GM19463 (cell line): ENCODE data around the gene RASA3.
"Not testable (repeated sequence)": the region's sequence is repeated elsewhere in the genome, so short reads cannot be mapped to it uniquely, and the experiment has no call there.

ENCODE experiments used
- ATAC-seq: cut with Tn5 transposase; IDR thresholded peaks from one replicate; pipeline ENCODE4 v1.9.1; 2021; ENCODE audit warnings: mild to moderate bottlenecking, moderate library complexity; ENCODE audit not compliant: unreplicated experiment

RASA3 gene

DNA sequence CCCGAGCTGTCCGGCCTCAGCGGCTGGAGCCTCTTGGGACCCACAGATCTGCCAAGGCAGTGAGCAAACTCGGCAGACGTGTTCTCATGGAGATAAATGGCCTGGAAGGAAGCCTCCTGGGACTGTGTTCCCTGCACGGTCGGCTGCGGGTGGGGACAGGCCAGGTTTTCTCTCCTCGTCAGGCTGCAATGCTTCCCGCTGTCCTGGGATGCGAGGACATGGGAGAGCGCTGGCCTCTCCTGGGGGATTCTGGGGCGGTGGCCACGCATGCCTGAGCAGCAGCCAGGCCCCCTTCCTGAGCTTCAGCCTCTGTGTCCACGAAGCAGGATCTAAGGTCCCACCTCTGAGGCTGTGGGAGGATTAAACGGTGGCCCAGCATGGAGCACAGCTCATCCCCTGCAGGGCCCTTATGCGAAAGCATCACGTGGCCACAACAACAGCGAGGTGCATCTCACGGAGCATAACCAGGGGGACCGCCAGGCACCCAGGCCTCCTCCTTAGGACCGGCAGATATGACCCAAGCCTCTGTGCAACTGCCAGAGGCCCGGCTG, 137.3 kb downstream of the RASA3 start:
- no peak for ATAC-seq

DNA sequence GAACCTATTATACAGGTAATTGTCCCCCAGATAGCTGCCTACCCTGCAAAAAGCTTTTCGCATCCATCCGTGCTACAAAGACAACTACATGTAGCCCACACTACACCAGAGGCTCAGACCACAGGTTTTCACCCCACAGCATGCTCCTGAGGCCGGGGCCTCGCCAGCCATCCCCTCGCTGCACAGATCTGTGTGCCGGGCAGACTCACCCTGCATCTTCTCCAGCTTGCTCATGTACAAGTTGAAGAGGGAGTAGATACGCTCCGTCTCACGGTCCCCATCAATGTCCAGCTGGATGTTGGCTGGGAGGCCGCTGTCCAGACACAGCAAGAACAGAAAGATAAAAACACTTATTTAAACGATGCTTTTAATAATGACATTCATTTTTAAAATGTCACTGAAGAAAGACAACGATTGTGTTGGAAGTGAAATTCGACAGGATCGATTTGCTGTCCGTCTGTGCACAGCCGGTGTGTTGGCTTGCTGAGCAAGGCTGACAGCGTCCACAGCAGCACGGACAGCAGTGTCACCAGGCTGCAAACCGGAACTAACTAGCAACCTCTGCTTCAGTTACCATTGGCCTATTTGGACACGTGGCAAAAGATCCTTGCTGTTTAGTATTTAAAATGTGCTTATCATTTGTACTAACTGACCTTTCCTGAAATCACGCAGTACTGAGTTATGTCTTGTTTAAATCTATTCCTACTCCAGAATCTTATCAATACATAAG, 140.0 kb downstream of the RASA3 start:
- ATAC-seq = no peak

DNA sequence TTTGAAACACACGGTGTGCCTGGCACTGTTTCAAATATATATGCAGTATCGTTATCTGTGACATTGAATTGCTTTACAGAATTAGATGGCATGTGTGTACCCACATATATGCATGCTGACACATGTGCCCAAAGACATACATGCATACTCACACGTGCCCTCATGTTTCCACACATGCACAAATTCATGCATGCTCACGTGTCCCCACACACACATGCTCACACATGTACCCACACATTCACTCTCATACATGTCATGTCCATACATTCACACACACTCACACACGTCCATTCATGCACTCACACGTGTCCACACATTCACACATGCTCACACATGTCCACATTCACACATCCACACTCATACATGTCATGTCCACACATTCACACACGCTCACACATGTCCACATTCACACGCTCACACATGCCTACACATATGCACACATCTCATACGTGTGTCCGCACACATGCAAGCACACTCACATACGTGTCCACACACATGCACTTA, 140.7 kb downstream of the RASA3 start:
- no peak for ATAC-seq

DNA sequence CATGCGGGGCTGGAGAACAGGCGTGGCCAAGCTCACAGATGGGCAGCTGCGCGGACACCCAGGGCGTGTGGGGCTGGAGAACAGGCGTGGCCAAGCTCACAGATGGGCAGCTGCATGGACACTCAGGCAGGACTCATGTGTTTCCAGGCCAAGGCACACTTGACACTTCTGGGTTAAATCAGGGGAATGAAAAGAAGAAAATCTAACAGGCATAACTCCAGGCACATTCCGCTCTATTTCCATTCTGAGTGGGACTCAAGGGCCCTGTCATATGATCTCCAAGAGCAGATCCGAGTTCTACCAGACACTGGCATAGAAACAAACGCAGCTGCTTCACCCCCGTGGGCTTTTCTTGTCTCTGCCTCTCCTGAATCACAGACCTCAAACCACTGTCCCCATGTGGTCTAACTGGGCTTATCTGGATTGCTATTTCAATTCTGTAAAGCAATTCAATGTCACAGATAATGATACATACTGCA, 141.2 kb downstream of the RASA3 start:
- no peak for ATAC-seq

DNA sequence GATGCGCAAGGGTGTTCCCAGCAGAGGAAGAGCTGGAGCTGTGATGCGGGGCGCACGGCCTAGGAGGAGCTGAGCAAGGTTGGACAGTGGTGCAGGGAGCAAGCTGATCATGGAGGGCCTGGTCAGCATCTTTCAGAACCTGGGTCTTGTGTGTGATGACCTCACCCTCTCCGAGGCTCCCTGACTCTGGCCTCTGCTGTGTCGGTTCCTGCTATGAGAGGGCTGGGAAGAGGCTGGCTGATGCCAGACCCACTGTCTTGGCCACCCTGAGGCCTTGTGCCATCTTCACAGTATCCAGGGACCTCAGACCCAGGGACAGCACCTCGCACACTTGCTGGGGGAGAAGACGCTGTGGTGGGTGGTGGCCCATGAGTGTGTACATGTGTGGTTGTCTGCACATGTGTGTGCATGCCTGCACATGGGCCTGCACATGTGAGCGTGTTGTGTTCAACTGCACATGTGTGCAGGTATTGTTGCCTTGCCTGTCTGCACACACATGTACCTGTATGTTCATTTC, 142.0 kb downstream of the RASA3 start:
- ATAC-seq = no peak

DNA sequence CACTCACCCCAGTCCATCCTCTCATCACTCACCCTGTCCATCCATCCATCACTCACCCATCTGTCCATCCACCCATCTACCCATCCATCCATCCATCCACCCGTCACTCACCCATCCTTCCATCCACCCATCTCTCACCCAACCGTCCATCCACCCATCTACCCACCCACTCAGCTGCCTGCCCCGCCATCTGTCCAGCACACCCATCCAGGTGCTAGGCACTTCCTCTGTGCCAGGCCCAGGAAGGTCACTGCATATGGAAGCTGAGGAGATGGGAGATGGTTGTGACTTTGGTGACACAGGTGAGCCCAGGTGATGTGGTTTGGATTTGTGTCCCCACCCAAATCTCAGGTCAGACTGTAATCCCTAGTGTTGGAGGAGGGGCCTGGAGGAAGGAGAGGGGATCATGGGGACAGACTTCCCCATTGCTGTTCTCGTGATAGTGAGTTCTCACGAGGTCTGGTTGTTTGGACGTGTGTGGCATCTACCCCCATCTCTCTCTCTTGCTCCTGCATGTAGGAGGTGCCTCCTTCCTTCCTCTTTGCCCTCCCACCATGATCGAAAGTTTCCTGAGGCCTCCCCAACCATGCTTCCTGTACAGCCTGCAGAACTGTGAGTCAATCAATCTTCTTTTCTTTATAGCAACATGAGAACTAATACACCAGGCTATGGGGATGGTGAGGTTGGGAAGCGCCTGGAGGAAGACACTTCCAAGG, 142.7 kb downstream of the RASA3 start:
- no peak for ATAC-seq

DNA sequence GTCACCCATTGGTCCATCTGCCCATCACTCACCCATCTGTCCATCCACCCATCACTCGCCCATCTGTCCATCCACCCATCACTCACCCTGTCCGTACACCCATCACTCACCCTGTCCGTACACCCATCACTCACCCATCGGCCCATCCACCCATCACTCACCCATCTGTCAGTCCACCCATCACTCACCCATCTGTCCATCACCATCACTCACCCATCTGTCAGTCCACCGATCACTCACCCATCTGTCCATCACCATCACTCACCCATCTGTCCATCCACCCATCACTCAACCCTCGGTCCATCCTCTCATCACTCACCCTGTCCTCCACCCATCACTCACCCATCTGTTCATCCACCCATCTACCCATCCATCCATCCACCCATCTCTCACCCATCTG, 143.6 kb downstream of the RASA3 start:
- not testable (repeated sequence) for ATAC-seq

DNA sequence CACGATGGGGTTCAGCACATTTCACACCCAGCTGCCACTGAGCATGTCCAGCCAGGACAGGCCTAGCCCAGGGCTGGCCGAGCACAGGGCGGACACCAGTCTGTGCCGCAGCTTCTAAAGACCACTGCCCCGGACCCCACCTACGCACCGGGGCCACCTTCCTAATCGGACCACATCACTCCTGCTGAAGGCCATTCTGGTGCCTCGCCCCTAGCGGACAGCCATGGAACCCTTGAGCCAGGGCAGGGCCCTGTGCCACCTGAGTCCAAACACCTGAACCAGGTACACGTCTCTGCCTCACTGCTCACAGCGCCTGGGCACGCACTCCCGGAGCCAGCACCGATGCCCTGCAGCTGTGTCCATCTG, 150.1 kb downstream of the RASA3 start:
- no peak for ATAC-seq

DNA sequence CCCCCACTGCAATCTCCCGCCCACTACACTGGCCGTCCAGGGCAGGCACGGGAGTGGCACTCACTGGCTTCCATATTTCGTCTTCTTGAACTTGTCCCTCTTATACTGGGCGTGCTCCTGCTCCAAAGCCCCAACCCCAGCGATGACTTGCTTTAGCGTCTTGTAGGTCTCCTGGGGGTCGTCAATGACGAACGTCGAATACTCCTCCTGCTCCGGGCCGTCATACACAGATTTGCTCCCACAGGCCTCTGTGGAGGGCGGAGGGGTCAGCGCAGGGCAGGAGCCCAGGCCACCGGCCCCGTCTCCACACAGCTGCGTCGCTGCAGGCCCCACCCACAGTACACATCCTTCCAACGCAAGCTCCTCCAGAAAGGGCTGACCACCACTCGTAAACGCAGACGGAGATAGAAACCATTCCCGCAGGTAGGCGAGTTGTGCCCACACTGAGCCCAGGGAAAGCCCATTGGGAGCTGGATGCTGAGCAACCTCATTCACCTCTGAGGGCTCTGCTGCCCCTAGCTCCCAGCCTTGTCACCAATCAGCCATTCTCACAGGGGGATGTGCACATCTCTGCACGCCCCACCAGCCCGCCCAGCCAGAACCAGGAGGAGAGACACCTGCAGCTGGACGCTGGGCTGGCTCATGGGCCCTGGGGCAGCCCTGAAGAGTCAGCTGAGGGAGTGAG, 150.7 kb downstream of the RASA3 start:
- ATAC-seq = no peak

DNA sequence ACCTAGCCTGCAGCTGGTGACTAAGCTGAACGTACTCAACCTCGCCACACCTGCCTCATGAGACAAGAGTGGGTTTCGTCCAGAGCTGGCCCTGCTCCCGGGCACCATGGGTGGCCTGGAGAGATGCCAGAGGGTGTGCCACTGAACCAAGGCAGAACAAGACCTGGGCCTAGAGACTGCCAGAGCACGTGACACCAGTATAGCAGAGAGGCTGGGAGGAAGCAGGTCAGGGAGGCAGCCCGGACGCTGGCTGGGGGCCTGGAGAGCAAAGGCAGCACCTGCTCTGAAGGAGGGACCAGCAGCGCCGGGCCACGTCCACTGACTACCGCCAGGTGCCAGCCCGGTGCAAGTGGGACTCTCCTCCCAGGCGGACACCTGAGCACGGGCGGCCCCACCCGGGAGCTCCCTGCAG, 151.2 kb downstream of the RASA3 start:
- no peak for ATAC-seq

DNA sequence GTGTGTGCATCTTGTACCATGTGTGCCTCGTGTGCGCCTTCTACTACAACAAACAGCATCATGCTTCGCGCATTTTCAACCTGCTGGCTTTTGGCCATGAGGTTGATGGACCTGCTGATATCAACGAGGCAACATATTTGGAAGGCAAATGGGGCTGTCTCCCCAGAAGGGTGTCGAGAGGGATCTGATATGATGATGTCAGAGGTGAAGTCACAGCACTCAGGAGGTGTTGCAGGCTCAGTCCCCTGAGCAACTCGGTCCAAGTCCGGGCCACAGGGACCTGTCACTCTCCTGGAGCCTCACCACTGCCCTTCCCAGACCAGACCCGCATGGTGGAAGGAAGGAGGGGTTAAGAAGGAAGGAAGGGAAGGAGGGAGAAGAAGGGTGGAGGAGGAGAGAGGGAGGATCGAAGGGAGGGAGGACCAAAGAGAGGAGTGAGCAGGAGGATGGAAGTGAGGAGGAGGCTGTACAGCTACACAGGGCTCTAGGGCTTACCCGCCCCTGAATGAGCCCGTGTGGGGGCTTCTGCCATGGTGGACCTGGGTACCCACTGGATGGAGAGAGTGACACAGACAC, 151.8 kb downstream of the RASA3 start:
- no peak for ATAC-seq

DNA sequence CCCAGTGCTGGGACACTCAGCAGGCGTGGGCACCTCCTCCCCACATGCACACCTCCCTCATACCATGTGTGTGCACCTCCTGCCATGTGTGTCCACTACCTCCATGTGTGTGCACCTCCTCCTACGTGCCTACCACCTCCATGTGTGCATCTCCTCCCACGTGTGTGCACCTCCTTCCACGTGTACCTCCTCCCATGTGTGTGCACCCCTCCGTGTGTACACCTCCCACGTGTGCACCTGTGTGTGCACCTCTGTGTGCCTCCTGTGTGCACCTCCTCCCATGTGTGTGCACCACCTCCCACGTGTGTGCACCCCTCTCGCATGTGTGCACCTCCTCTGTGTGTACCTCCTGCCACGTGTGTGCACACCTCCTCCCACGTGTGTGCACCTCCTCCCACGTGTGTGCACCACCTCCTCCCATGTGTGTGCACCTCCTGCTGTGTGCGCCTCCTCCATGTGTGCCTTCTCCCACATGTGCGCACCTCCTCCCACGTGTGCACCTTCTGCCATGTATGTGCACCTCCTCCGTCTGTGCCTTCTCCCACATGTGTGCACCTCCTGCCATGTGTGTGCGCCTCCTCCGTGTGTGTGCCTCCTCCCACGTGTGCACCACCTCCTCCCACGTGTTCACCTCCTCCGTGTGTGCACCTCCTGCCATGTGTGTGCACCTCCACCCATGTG, 152.5 kb downstream of the RASA3 start:
- no peak for ATAC-seq

DNA sequence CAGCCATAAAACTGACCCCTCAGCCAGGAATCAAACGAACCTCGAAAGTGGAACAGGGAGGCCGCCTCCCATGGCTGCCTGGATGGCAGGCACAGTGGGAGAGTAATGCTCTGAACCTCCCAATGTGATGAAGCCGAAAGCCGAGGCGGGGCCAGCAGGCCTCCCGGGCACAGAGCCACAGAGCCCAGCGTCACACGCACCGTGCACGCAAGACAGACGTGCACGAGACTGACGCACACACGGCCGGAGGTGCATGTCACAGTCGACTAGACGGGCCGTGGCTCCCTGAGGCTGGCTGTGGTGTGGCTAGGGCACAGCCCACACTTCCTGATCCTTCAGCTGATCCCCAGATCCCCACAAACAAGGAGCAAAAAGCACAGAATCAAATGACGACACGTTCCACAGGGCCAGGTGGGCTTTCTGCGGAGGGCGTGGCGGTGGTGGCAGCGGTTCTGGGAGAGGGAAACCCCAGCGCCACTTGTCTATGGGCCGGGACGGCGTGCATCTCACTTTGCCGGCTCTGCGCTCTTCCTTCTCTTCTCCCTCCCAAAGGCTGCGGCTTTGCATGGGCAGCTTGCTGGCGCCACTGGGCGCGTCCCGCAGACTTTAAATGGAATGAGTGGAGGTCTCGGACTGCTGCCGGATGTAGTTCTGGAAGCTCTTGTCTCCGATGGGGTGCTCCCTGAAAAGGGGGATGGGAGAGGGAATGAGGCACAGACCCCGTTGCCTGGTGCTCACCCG, 153.5 kb downstream of the RASA3 start:
- no peak for ATAC-seq

DNA sequence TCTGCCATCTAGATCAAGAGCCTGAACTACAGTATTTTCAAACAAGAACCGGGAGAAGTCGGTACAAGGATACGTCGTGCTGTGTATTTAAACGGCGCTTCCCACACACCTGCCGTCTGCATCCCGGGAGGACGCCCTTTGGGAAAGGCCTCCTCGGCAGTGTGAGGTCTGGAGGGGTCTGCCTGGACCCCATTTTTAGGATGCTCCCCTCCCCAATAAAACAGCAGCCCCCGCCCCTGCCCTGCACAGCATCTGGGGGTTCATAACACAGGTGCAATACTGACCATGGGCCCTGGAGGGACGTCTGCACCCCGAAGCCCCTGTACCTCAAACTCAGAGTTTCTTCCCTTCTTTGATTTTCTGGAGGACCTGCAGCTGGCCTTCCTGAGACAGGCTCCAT, 154.4 kb downstream of the RASA3 start:
- ATAC-seq = no peak

DNA sequence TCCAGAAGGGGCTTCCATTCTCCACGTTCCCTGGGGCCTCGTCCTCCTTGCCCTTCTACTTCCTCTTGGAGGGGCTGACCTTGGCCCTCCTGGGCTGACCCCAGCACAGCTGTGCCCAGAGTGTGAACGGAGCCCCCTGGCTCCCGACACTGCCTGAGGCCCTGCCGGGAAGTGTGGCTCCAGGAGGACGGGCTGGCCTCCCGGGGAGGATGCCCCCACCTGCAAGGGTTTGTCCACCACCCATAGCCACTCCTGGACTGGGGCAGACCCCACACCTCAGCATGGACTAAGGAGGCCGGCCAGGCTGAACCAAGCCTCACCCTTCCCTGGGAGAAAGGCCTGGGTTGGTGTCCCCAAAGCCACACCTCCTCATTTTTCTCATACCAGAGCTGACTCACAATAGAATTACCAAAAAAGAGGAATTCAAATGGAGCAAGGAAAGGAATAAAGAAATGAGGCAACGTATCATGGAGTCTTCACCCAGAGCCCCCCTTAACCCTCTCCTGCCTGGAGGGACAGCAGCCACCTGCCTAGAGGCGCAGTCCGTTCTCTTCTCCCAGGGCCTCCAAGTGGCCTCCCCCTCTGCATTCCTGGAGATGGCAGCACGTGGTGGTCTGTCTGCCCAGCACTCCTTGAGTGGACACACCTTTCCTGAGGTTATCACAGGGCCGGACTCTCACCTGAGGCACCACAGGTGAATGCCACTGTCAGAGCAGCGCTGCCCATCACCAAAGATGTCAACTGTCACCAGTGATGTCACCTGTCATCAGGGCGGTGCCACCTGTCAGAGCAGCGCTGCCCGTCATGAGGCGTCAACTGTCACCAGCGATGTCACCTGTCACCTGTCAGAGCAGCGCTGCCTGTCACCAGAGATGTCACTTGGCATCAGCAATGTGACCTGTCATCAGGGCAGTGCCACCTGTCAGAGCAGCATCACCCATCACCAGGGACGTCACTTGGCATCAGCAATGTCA, 155.4 kb downstream of the RASA3 start:
- ATAC-seq = no peak

DNA sequence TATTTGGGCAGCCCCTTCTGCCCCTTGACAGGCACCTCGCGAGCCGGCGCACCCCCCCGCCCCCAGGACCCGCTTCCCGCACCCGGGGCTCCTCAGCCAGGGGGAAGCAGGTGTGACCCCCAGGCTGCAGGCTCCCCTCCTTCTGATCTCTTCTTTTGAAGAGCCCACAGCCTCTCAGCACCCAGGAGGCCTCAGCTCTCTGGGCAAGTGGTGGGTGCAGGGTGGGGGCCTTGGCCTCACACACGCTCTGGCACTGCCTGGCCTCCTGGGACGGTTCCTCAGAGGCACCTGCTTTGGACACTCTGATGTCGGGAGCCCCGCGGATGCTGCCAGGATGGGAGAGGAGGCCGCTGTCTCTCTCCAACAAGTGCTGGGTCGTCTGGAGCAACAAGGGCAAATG, 157.0 kb downstream of the RASA3 start:
- no peak for ATAC-seq

DNA sequence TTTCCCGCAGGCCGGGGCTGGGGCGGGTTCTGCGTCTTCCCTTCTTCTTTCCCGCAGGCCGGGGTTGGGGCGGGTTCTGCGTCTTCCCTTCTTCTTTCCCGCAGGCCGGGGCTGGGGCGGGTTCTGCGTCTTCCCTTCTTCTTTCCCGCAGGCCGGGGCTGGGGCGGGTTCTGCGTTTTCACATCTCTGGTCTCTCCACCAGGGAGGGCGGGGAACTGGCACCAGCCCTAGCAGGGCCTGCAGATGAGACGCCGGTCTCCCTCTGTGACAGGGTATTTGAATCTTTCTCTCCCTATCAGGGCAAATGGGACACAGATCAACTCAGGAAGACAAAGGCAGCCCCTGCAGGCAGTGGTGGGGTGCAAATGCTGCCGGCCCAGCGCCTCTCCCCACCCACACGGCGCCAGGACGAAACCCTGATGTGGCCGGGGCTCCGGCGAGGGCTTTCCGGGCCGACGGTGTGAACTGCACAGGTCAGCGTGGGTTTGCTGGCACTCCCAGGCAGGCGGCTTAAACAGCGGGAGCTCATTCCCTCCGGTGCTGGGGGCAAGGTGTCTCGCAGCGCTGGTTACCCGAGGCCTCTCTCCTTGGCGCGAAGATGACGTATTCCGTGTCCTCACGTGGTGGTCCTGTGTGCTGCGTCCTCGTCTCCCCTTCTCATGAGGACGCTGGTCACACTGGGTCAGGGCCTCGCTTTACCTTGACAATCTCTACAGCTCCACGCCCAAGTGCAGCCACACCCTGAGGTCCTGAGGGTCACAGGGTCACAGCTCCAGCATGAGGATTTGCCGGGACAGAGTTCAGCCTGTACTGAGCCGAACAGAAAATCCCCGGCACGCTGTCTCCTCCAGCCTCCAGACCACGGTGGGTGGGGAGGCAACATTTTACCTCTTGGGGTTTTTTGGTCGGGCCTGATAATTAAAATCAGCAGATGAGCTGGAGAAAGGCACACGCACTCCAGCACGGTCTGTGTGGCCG, 157.8 kb downstream of the RASA3 start:
- ATAC-seq = no peak
